NCI-H1105 treated with DMSO at 0.1 percent for 48 hours (cell line): ENCODE measurements around the gene FLII.

Source experiments
- DNase-seq: peaks from one replicate; lab custom pipeline; 2025; lab: John Stamatoyannopoulos, UW

The FLII gene

DNA sequence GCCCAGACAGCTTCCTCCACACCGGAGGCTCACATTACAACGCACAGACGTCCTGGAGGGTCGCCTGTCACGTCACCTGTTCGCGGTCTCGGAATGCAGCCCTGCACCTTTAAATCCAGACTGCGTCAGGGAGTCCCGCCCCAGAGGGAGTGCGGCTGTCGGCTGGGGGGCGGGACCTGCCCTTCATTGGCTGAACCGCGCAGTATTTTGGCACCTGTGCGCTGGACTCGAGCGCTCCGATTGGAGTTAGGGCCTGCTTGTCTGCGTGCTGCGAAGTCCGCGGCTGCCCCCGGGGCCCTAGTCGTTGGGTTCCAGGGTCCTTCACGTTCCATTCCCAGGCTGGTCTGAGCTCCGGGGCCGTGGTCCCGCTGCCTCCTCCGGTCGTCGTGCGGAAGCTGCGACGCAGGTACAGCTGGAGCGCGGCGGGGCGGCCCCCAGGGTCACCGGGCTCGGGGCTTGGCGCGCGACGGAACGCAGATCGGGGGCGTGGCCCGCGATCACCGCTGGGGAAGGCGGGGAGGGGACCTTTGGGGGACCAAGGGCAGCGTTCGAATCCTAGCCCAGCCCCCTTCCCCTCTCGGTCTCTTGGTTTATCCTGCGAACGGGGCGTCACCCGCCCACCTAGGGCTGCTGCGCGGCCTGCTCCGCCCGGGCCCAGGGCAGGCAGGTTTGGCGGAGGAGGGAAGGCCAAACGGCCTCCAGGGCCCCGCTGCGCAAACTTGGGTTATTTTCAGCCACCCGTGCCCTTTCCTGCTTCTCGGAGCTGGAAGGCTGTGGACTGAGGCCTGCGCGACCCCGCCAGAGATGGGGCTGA is 2.0 kb upstream of the FLII start, which contains the start of gene MIEF2:
MIEF2 (plus strand) TSS at position 331 of the 814 bp plus-strand sequence. CDS start 2,059 bp downstream, outside the sequence.
- DNase-seq: peak; percentile 98

- no peak for DNase-seq
Measured at GRCh38 chr17:18259621-18260331, 1.2 kb upstream of the FLII start.

DNA sequence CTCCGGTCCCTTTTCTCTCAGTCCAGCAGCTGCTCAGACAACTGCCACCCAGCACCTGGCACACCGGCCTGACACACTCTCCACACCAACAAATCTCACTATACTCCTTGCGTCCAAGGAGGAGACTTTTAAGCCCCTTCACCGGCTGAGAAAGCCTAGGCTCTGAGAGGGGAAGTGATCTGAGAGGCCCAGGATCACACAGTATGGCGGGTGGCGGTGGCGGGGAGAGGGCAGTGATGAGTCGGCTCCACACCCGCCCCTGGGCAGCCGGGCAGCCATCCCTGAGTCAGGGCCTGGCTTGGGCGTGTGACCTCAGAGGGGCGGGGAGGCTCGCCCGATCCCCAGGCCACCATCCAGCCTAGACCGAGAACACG is 569 bp downstream of the FLII start:
- DNase-seq: peak; percentile 51

- no peak for DNase-seq
Measured at GRCh38 chr17:18257268-18257981, 1.1 kb downstream of the FLII start.

DNA sequence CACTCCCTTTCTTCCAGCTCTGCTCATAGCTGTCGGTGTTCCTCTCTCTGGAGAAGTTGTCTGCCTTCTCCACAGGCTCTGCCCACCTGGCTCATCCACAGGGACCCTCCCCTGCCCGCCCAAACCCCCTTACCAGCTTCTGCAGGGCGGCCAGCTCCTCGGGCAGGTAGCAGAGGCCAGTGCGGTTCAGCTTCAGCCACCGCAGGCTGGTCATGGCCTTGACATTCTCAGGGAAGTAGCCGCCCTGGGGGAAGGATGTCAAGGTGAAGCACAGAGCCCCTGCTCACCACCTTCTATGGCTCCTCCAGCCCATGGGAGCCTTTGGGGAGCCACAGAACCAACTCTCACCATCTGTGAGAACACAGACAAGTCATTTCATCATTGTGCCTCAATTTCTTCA is 1.8 kb downstream of the FLII start:
- DNase-seq: no peak

DNA sequence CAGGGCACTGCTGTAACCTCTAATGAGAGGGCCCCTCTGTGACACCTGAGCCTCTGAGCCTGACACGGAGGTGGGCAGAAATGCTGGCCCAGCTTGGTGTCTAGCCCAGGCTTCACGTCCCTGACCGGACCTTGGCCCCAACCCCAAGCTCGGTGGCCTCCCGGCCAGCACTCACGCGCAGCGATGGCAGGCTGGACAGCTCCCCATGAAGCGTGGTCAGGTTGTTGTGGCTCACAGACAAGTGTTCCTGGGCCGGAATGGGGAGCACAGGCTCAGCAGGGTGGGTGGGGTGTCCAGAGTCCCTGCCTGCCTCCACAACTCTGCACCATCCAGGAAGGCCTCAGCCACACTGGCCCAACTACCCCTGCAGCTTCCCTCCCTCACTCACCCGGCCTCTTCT is 2.2 kb downstream of the FLII start:
- no peak for DNase-seq

DNA sequence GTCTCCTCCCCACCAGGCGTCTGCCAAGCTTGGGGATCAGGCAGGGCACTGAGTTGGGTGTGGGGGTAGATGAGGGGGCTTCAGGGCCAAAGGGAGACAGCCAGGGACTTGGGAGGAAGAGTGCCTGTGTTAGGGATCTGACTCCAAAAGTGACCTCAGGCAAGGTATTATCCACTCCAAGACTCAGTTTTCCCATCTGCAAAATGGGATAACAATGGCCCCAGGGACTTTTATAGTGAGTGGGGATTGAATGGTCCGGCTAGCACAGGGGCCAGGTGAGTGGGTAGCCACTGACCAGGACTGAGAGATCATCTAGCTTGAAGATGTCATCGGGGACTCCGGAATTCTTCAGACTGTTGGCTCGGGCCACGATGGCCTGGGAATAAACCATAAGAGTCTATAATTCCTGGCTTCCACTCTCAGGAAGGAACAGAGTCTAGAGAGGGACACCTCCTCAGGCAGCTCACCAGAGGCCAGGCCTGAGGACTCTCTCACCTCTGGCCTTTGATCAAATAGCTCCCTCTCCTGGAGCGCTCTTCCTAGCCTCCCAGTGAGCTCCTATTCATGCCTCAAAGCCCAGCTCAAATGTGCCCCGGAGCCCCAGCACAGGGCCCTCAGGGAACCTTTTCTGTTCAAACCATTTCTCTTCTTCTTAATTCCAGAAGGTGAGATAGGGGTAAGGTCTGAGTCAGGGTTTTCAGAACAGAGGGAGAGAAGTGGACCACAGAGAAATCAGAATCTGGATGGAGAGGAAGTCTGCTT is 3.5 kb downstream of the FLII start:
- DNase-seq: no peak

DNA sequence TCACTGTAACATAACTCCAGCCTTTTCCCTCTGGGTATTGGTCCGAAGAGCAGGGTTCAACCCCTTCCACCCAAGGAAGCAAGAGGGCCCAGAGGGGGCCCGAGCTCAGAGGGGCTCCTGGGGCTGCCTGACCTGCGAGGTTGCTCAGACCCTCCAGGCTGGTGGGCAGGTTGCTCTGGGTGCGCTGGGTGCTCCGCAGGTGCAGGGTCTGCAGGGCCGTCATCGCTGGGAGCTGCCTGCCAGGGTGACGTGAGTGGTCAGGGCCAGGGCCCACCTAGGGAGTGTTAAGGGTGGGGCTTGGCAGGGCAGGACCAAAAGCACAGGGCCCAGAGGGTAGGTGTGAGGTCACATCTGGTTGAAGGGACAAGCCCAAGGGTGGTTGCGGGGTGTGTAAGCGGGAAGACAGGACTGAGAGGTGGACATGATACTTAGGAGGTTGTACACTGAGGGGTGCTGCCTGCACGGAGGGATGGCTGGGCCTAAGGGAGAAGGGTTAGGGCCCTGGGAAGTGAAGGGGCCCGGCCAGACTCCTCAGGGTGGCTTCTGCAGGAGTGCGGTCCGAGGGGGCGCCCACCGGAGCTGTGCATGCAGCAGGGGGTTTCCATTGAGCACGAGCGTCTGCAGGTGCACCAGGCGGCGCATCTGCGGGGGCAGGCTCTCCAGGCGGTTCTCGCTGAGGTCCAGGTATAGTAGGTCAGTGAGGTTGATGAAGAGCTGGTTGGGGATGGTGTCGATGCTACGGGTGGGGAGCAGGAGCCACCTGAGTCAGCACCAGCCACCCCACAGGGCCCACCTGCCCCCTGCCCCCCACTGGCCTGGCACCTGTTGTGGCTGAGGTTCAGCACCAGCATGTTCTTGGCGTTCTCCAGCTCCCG is 4.4 kb downstream of the FLII start:
- no peak for DNase-seq

DNA sequence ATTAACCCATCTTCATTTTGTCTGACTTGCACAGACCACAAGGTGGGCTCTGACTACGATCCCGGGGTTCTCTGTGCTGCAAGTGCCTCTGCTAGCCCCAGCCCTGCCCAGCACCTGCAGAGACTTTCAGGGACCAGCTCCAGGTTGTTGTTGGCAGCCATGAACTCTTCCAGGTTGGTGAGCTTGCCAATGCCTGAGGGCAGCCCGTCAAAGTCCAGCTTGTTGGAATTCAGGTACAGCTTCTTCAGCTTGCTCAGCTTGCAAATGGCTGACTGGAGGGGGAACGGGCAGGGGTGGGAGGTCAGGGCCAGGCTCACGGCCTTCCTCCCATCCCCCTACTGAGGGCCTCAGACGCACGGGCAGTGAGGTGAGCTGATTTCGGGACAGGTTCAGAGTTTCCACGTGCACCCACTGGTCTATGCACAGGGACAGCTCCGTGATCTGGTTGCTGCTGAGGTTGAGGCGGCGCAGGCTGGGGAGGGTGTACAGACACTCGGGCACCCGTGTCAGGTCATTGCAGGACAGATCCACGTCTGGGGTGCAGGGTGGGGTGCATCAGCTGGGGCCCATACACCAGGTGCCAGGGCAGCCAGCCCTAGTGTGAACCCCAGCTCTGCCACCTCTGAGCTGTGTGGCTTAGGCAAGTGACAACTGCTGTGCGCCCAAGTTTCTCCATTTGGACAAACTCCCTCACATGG is 5.2 kb downstream of the FLII start:
- no peak for DNase-seq

DNA sequence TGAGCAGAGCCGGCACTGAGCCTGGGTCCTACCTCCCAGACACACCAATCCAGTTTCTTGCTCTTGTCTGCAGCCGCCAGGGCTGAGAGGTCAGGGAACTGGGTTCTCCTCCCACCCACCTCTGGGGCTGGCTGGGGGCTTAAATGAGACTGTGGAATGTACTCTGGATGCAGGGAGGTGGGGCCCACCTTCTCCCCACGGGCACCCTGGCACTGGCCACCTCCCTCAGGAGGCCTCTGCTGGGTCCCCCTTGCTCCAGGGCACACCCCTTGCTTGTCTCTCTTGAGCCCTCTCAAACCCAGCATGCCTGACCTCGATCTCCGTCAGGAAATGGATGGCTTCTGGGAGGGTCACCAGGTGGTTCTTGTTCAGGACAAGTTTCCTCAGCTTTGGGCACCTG is 6.4 kb downstream of the FLII start:
- no peak for DNase-seq

DNA sequence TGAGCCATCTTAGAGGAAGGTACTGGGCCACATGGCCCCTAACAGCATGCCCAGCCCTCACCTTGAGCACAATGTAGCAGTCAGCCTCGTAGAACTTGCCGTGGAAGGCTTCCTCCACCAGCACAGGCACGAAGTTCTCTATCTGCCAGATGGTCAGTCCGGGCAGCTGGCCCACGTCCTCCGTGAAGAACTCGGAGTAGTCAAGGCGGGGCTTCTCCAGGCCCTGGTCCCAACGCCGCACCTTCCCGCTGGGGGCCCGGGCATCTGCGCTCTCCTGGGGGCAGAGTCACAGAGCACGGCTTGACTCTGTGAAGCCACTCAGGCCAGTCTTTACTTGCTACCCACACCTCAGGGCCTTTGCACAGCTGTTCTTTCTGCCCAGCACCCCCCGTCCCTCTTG is 7.3 kb downstream of the FLII start:
- DNase-seq: no peak

GRCh38 chr17:18250708-18251107 is 7.8 kb downstream of the FLII start:
- no peak for DNase-seq

GRCh38 chr17:18250259-18250658 is 8.3 kb downstream of the FLII start:
- peak; percentile 56 for DNase-seq

DNA sequence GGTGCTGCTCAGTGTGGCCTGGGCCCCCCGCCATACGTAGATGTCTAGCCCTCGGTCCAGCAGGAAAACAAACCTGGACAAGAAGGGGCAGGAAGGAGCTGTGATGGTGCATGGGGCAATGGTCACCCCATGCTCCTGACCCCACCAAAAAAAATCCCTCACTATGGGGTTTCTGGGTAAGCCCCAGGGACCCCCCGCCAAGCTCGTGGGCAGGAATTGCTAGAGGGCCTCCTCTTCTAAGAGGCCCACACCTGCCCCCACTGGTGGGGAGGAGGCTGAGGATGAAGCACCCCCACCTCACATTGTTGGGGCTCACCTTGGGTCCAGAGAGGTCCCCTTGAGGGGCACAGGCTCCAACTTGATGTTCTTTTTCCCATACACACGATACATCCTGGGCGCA is 9.7 kb downstream of the FLII start:
- no peak for DNase-seq

GRCh38 chr17:18248300-18248731 is 10.2 kb downstream of the FLII start:
- peak; percentile 78 for DNase-seq

GRCh38 chr17:18247613-18248001 is 10.9 kb downstream of the FLII start:
- no peak for DNase-seq

DNA sequence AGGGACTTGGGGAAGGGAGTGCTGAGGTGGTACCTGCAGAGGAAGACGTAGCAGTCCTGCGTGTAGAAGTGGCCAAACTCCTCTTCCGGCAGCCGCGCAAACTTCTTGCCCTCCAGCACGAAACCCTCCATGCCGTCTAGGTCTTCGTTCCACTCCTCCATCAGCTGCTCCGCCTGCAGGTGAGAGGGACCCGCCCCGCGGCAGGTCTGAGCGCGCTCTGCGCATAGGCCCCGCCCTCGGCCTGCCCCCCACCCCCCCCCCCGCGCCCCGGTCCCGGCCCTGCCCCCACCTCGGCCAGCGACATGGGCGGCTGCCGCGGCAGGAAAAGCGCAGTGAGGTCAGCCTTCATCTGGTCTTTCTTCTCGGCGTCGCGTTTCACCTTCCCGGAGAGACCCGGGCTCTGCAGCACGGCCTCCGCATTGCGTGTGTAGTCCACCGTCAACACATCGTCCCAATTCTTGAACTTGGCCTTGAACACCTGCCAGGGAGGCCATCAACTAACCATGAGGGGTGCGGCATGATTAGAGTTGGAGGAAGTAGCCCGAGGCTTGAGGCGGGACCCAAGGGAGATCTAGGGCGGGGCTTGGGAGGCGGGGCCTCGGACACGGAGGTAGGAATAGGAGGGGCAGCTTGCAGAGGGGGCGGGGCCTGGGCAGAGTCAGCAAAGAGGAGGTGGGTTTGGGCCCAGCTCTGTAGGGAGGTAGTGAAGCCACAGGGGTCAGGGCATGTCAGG is 11.5 kb downstream of the FLII start:
- DNase-seq: peak; percentile 93

GRCh38 chr17:18246109-18246725 is 12.3 kb downstream of the FLII start:
- DNase-seq: no peak
